HL-60 (cell line): ENCODE data around the gene ARMH3.

Experiments
- CTCF ChIP-seq: IDR thresholded peaks from one replicate; pipeline ENCODE4 v1.5.1; 2011; ENCODE audit warnings: low read length, control low read depth, inconsistent platforms; ENCODE audit not compliant: insufficient read depth
- POLR2AphosphoS5 ChIP-seq: IDR thresholded peaks from 2 replicates; pipeline ENCODE4 v1.6.1; 2012; ENCODE audit warnings: low read depth

DNA sequence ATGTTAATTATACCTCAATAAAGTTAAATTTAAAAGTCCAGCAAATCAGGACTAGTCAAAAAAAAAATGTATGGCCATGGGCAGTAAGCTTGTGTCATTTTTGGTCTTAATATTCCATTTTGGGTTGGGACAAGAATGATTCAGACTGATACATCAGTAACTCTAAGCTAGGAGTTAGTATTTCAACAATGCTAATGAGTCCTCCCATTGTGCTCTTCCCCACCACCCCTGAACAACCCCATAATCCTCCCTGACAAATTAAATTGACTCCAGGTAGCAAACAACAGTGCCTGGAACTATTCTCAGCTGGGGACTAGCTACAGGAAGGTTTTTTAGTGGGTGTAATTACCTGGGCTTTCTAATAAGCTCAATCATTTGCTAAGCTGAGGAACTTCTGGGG, 181.7 kb downstream of the ARMH3 start:
- TF ChIP-seq CTCF (no peak), POLR2AphosphoS5 (no peak)
